Right kidney (tissue), 1 donor: Measurements from ENCODE around the gene TRAF1.

Experiments used
- DNase-seq: peaks from one replicate; pipeline ENCODE4 v3.0.0-alpha.2; 2016

Gene TRAF1

GRCh38 chr9:120868676-120869359 lies 57.8 kb downstream of the TRAF1 start:
- peak; percentile 90 for DNase-seq

GRCh38 chr9:120868339-120868675 lies 58.3 kb downstream of the TRAF1 start:
- DNase-seq, result no peak

GRCh38 chr9:120867676-120868338 lies 58.8 kb downstream of the TRAF1 start:
- peak; percentile 30 for DNase-seq

- no peak for DNase-seq
Observed at GRCh38 chr9:120866651-120867050, 59.9 kb downstream of the TRAF1 start.

GRCh38 chr9:120865809-120866208 lies 60.8 kb downstream of the TRAF1 start:
- DNase-seq, result no peak

- DNase-seq, result no peak
Observed at GRCh38 chr9:120865176-120865575, 61.4 kb downstream of the TRAF1 start.

GRCh38 chr9:120864719-120865118 lies 61.9 kb downstream of the TRAF1 start:
- no peak for DNase-seq

- DNase-seq, result no peak
Observed at GRCh38 chr9:120863833-120864232, 62.8 kb downstream of the TRAF1 start.

- DNase-seq, result no peak
Observed at GRCh38 chr9:120862452-120862851, 64.1 kb downstream of the TRAF1 start.

GRCh38 chr9:120861935-120862334 lies 64.7 kb downstream of the TRAF1 start:
- no peak for DNase-seq

- DNase-seq, result no peak
Observed at GRCh38 chr9:120860083-120860482, 66.5 kb downstream of the TRAF1 start.

GRCh38 chr9:120859361-120859760 lies 67.2 kb downstream of the TRAF1 start:
- DNase-seq, result no peak

- no peak for DNase-seq
Observed at GRCh38 chr9:120857902-120858301, 68.7 kb downstream of the TRAF1 start.

GRCh38 chr9:120857481-120857880 lies 69.1 kb downstream of the TRAF1 start:
- DNase-seq, result no peak

- no peak for DNase-seq
Observed at GRCh38 chr9:120856700-120857099, 69.9 kb downstream of the TRAF1 start.

GRCh38 chr9:120855827-120856670 lies 70.5 kb downstream of the TRAF1 start:
- no peak for DNase-seq

GRCh38 chr9:120854596-120855327 lies 71.8 kb downstream of the TRAF1 start:
- DNase-seq, result no peak

- DNase-seq, result no peak
Observed at GRCh38 chr9:120853198-120853597, 73.4 kb downstream of the TRAF1 start.
